ENCODE measurements around the gene ATP1A1.

ATP1A1 gene

DNA sequence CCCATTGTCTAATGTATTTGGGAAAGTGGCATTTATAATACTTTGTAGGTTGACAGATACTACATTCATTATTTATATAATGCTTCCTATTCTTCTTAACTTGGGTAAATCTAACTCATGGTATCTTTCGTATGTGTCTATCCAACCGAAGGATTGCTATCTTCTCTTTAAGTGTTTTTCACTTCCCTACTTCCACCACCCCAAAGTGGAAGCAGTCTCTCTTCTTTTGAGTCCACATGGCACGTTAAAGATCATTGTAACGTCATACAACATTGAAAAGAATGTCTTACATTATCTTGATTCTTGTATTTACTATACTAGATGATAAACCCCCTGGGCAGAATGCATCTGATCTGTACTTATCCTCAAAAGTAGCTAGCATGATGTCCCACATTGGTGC is 21.2 kb downstream of the ATP1A1 start:
- Histone ChIP-seq H3K9me3 (replicated peaks; ENCODE audit: insufficient read depth, low read length) (no peaks in the 10 kb centered on the region), H3F3A (ENCODE audit: insufficient read depth, low read length) (no peaks in the 10 kb centered on the region), H3K9me2 (replicated peaks; ENCODE audit: insufficient read depth, low read length) (no peaks in the 10 kb centered on the region), H3K27ac (ENCODE audit: low read length) (no peak overlapping the region), H3K27me3 (replicated peaks; ENCODE audit: insufficient read depth, low read length) (no peaks in the 10 kb centered on the region), H3K4me1 (ENCODE audit: low read length) (no peaks in the 10 kb centered on the region), H3K4me2 (ENCODE audit: low read depth, low read length) (no peak overlapping the region), H2AFZ (ENCODE audit: low read length) (no peak overlapping the region), H3K79me2 (ENCODE audit: low read length) (no peaks in the 10 kb centered on the region), H3K9ac (ENCODE audit: low read length) (no peak overlapping the region), H3K4me3 (ENCODE audit: low read length) (no peak overlapping the region), H3K36me3 (replicated peaks; ENCODE audit: insufficient read depth, low read length) (no peaks in the 10 kb centered on the region), H4K20me1 (ENCODE audit: insufficient read depth, low read length) (no peaks in the 10 kb centered on the region)
- no peak for TF ChIP-seq EZH2phosphoT487 (IDR thresholded peaks at IDR 0.05; ENCODE audit: low read length)
- TF ChIP-seq EZH2 (optimal IDR thresholded peaks at IDR 0.05; ENCODE audit: low read depth, low read length), result no peak
- TF ChIP-seq, protein P1, sequence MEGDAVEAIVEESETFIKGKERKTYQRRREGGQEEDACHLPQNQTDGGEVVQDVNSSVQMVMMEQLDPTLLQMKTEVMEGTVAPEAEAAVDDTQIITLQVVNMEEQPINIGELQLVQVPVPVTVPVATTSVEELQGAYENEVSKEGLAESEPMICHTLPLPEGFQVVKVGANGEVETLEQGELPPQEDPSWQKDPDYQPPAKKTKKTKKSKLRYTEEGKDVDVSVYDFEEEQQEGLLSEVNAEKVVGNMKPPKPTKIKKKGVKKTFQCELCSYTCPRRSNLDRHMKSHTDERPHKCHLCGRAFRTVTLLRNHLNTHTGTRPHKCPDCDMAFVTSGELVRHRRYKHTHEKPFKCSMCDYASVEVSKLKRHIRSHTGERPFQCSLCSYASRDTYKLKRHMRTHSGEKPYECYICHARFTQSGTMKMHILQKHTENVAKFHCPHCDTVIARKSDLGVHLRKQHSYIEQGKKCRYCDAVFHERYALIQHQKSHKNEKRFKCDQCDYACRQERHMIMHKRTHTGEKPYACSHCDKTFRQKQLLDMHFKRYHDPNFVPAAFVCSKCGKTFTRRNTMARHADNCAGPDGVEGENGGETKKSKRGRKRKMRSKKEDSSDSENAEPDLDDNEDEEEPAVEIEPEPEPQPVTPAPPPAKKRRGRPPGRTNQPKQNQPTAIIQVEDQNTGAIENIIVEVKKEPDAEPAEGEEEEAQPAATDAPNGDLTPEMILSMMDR (IDR thresholded peaks at IDR 0.05; ENCODE audit: low read length), result no peak
- DNase-seq, result no peak

DNA sequence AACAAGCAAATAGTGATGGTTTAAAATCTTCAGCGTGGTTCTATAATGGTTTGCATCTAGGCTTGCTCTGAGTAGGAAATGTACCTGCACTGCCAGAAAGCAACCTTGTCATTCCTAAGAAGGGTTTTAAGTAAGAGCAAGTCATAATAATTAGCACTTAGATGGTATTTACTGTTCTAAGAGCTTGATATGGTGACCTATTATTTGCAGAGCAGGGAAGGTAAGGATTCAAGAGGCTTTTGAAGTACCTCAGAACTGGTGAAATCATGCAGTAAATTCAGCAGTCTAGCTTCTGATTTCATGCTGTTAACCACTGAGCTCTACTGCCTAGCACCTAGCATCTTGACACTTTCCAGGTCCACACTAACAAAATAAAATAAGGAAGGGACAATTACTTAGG is 23.7 kb downstream of the ATP1A1 start:
- Histone ChIP-seq H4K20me1 (ENCODE audit: insufficient read depth, low read length) (no peaks in the 10 kb centered on the region), H3K9me2 (replicated peaks; ENCODE audit: insufficient read depth, low read length) (no peaks in the 10 kb centered on the region)

DNA sequence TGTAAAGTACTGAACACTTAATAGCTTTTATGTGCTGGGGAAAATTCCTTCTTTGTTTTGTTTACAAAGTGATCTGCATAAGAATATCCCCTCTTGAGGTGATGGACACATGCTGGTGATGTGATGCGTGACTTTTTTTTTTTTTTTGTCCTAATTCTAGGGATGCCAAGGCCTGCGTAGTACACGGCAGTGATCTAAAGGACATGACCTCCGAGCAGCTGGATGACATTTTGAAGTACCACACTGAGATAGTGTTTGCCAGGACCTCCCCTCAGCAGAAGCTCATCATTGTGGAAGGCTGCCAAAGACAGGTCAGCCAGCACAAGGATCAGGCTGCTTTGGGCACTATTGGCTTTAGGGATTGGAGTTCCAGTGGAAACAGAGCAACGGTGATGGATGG is 24.7 kb downstream of the ATP1A1 start:
- no peaks in the 10 kb centered on the region for H3K79me2 ChIP-seq (ENCODE audit: low read length)
- H3K4me1 ChIP-seq (ENCODE audit: low read length), result no peaks in the 10 kb centered on the region
- no peaks in the 10 kb centered on the region for H3K9me3 ChIP-seq (replicated peaks; ENCODE audit: insufficient read depth, low read length)
- H3F3A ChIP-seq (ENCODE audit: insufficient read depth, low read length), result no peaks in the 10 kb centered on the region
- TF ChIP-seq, protein P1 (IDR thresholded peaks at IDR 0.05; ENCODE audit: low read length), result no peak
- TF ChIP-seq EZH2 (optimal IDR thresholded peaks at IDR 0.05; ENCODE audit: low read depth, low read length) (no peak), EZH2phosphoT487 (IDR thresholded peaks at IDR 0.05; ENCODE audit: low read length) (no peak)
- no peak for DNase-seq
- H2AFZ ChIP-seq (ENCODE audit: low read length), result no peak overlapping the region
- H3K27ac ChIP-seq (ENCODE audit: low read length), result no peak overlapping the region
- H3K27me3 ChIP-seq (replicated peaks; ENCODE audit: insufficient read depth, low read length), result no peaks in the 10 kb centered on the region
- no peaks in the 10 kb centered on the region for H3K36me3 ChIP-seq (replicated peaks; ENCODE audit: insufficient read depth, low read length)
- no peak overlapping the region for H3K4me3 ChIP-seq (ENCODE audit: low read length)
- H3K4me2 ChIP-seq (ENCODE audit: low read depth, low read length), result no peak overlapping the region
- no peak overlapping the region for H3K9ac ChIP-seq (ENCODE audit: low read length)
- H4K20me1 ChIP-seq (ENCODE audit: insufficient read depth, low read length), result no peaks in the 10 kb centered on the region
- H3K9me2 ChIP-seq (replicated peaks; ENCODE audit: insufficient read depth, low read length), result no peaks in the 10 kb centered on the region

More for the DNA sequence above, 23.7 kb downstream of the ATP1A1 start:
- Histone ChIP-seq H3F3A (ENCODE audit: insufficient read depth, low read length) (no peaks in the 10 kb centered on the region), H3K9ac (ENCODE audit: low read length) (no peak overlapping the region), H3K27ac (ENCODE audit: low read length) (no peak overlapping the region), H3K36me3 (replicated peaks; ENCODE audit: insufficient read depth, low read length) (no peaks in the 10 kb centered on the region), H3K79me2 (ENCODE audit: low read length) (no peaks in the 10 kb centered on the region), H2AFZ (ENCODE audit: low read length) (no peak overlapping the region), H3K27me3 (replicated peaks; ENCODE audit: insufficient read depth, low read length) (no peaks in the 10 kb centered on the region), H3K9me3 (replicated peaks; ENCODE audit: insufficient read depth, low read length) (no peaks in the 10 kb centered on the region), H3K4me2 (ENCODE audit: low read depth, low read length) (no peak overlapping the region), H3K4me1 (ENCODE audit: low read length) (no peaks in the 10 kb centered on the region), H3K4me3 (ENCODE audit: low read length) (no peak overlapping the region)
- TF ChIP-seq, protein P1 (IDR thresholded peaks at IDR 0.05; ENCODE audit: low read length), result no peak
- TF ChIP-seq EZH2phosphoT487 (IDR thresholded peaks at IDR 0.05; ENCODE audit: low read length) (no peak), EZH2 (optimal IDR thresholded peaks at IDR 0.05; ENCODE audit: low read depth, low read length) (no peak)
- no peak for DNase-seq

Measured in MM.1S (cell line).